H1 (cell line): ENCODE results near the gene CASQ2. TPM values are rescaled to one million over a fixed set of nuclear protein-coding genes. Genes with fewer than 3 reads are reported as not detected.

ENCODE experiments used
- CTCF ChIA-PET: fragments of 300-600 bp; sonication (Branson Sonifier 250); formaldehyde crosslinking; loops from one replicate; lab custom pipeline; 2021; ENCODE audit not compliant: partially characterized antibody; lab: Charles Lee
- POLR2A ChIA-PET: fragments of 300-600 bp; sonication (Branson Sonifier 250); formaldehyde crosslinking; loops from one replicate; lab custom pipeline; 2021; ENCODE audit warnings: inconsistent platforms; ENCODE audit not compliant: partially characterized antibody; lab: Charles Lee
- DNase-seq, 2 experiments: peaks; one replicate each; pipeline versions ENCODE4 v3.0.0 to v3.0.0-alpha.2; 2010 to 2022; ENCODE audit warnings: low spot score in 2 of 2, low read depth in 1 of 2, mixed read lengths in 1 of 2
- FAIRE-seq: peaks from 2 replicates; lab custom pipeline; 2011; peaks lifted over from hg19 to GRCh38; lab: Jason Lieb, UNC
- H2AFZ ChIP-seq: 2 replicates; pipeline ENCODE4 v1.8.1; 2012; ENCODE audit warnings: low read length, inconsistent platforms
- H2AK5ac ChIP-seq: 2 replicates; pipeline ENCODE4 v1.6.1; 2013; ENCODE audit warnings: low read depth, low read length
- H2BK120ac ChIP-seq: replicated peaks from 2 replicates; pipeline ENCODE3; 2013; ENCODE audit warnings: low read depth, low read length, inconsistent platforms
- H2BK12ac ChIP-seq: 2 replicates; pipeline ENCODE4 v1.6.1; 2013; ENCODE audit warnings: low read depth, low read length
- H2BK15ac ChIP-seq: 2 replicates; pipeline ENCODE4 v1.6.1; 2013; ENCODE audit warnings: low read length
- H2BK20ac ChIP-seq: 2 replicates; pipeline ENCODE4 v1.6.1; 2013; ENCODE audit warnings: low read length
- H2BK5ac ChIP-seq: 2 replicates; pipeline ENCODE4 v1.6.1; 2013; ENCODE audit warnings: low read depth, low read length
- H3K14ac ChIP-seq: 2 replicates; pipeline ENCODE4 v1.6.1; 2013; ENCODE audit warnings: inconsistent platforms; ENCODE audit not compliant: insufficient read length
- H3K18ac ChIP-seq: 2 replicates; pipeline ENCODE4 v1.6.1; 2013; ENCODE audit warnings: low read length; ENCODE audit errors: extremely low read depth
- H3K23ac ChIP-seq: 2 replicates; pipeline ENCODE4 v1.6.1; 2013; ENCODE audit warnings: inconsistent platforms; ENCODE audit not compliant: insufficient read length
- H3K23me2 ChIP-seq: 2 replicates; pipeline ENCODE4 v1.6.1; 2013; ENCODE audit warnings: low read depth, low read length
- H3K27ac ChIP-seq: 2 replicates; pipeline ENCODE4 v1.6.1; 2011; ENCODE audit warnings: low read depth, low read length, inconsistent platforms
- H3K27me3 ChIP-seq, 4 experiments: replicated peaks in 1 of 4; 1 replicate in 1 of 4; 2 replicates in 3 of 4; pipeline versions ENCODE4 v1.6.1 to v1.8.1; 2011 to 2013; ENCODE audit warnings: low read length in 3 of 4, mild to moderate bottlenecking in 3 of 4, inconsistent platforms in 2 of 4, mixed read lengths in 2 of 4, moderate library complexity in 1 of 4; ENCODE audit not compliant: control insufficient read depth in 3 of 4, insufficient read depth in 3 of 4; ENCODE audit errors: extremely low read depth in 1 of 4
- H3K36me3 ChIP-seq, 4 experiments: 2 replicates each; pipeline versions ENCODE4 v1.6.1 to v1.8.1; 2011 to 2013; ENCODE audit warnings: mild to moderate bottlenecking in 4 of 4, low read length in 3 of 4, moderate library complexity in 2 of 4, control low read depth in 1 of 4, inconsistent platforms in 1 of 4; ENCODE audit not compliant: insufficient read depth in 4 of 4, control insufficient read depth in 2 of 4
- H3K4ac ChIP-seq: replicated peaks from 2 replicates; pipeline ENCODE3; 2013; ENCODE audit warnings: low read length, low read depth, mixed read lengths, inconsistent platforms; ENCODE audit not compliant: insufficient read length
- H3K4me1 ChIP-seq, 4 experiments: replicated peaks in 1 of 4; 1 replicate in 1 of 4; 2 replicates in 3 of 4; pipeline versions ENCODE4 v1.6.1 to v1.8.1; 2011 to 2013; ENCODE audit warnings: low read length in 3 of 4, inconsistent platforms in 2 of 4, mixed read lengths in 1 of 4; ENCODE audit not compliant: insufficient read depth in 4 of 4, control insufficient read depth in 3 of 4
- H3K4me2 ChIP-seq, 2 experiments: 2 replicates each; pipeline versions ENCODE4 v1.6.1 to v1.8.1; 2011 to 2013; ENCODE audit warnings: low read depth in 2 of 2, low read length in 2 of 2, control low read depth in 1 of 2, inconsistent platforms in 1 of 2, mild to moderate bottlenecking in 1 of 2; ENCODE audit not compliant: insufficient read depth in 1 of 2
- H3K4me3 ChIP-seq, 4 experiments: fragments of 200-600, 300-600 bp in 1 of 4; sonication (generic), shearing (Covaris generic), sonication (Bioruptor Twin) in 1 of 4; 2 replicates each; pipeline versions ENCODE4 v1.5.1 to v1.8.1; 2011 to 2016; ENCODE audit warnings: low read length in 4 of 4, low read depth in 3 of 4, control low read depth in 2 of 4, inconsistent platforms in 2 of 4, mild to moderate bottlenecking in 2 of 4, mixed read lengths in 1 of 4, moderate library complexity in 1 of 4; ENCODE audit not compliant: insufficient read depth in 2 of 4; ENCODE audit errors: extremely low read depth in 1 of 4
- H3K56ac ChIP-seq: replicated peaks from 2 replicates; pipeline ENCODE3; 2013; ENCODE audit warnings: low read depth, mild to moderate bottlenecking, mixed read lengths, low read length, inconsistent platforms; ENCODE audit not compliant: insufficient read length
- H3K79me1 ChIP-seq: 2 replicates; pipeline ENCODE4 v1.6.1; 2013; ENCODE audit warnings: low read depth, low read length, control low read depth
- H3K79me2 ChIP-seq, 2 experiments: 2 replicates each; pipeline versions ENCODE4 v1.6.1 to v1.8.1; 2012 to 2013; ENCODE audit warnings: low read length in 2 of 2, mild to moderate bottlenecking in 2 of 2, inconsistent platforms in 1 of 2; ENCODE audit not compliant: insufficient read depth in 2 of 2, control insufficient read depth in 1 of 2
- H3K9ac ChIP-seq, 4 experiments: replicated peaks in 1 of 4; 1 replicate in 1 of 4; 2 replicates in 3 of 4; pipeline versions ENCODE4 v1.6.1 to v1.8.1; 2011 to 2013; ENCODE audit warnings: low read depth in 3 of 4, low read length in 3 of 4, control low read depth in 2 of 4, mild to moderate bottlenecking in 2 of 4, moderate library complexity in 2 of 4, inconsistent platforms in 1 of 4; ENCODE audit errors: extremely low read depth in 1 of 4
- H3K9me3 ChIP-seq, 2 experiments: 2 replicates each; pipeline versions ENCODE4 v1.6.1 to v1.8.1; 2012 to 2013; ENCODE audit warnings: mild to moderate bottlenecking in 2 of 2, moderate library complexity in 2 of 2, control low read depth in 1 of 2, inconsistent platforms in 1 of 2, low read depth in 1 of 2, low read length in 1 of 2, mixed read lengths in 1 of 2; ENCODE audit not compliant: insufficient read depth in 2 of 2
- H4K20me1 ChIP-seq, 2 experiments: replicated peaks in 1 of 2; 2 replicates each; pipeline versions ENCODE3 to v1.8.1; 2011 to 2013; ENCODE audit warnings: inconsistent platforms in 2 of 2, low read length in 2 of 2, mild to moderate bottlenecking in 1 of 2; ENCODE audit not compliant: insufficient read depth in 2 of 2, control insufficient read depth in 1 of 2
- H4K5ac ChIP-seq: 2 replicates; pipeline ENCODE4 v1.6.1; 2013; ENCODE audit warnings: low read length, low read depth, mixed read lengths, inconsistent platforms; ENCODE audit not compliant: insufficient read length
- H4K8ac ChIP-seq: 2 replicates; pipeline ENCODE4 v1.8.0; 2013; ENCODE audit warnings: mild to moderate bottlenecking, moderate library complexity, low read length, inconsistent platforms; ENCODE audit not compliant: insufficient read depth; ENCODE audit errors: extremely low read depth
- H4K91ac ChIP-seq: replicated peaks from 2 replicates; pipeline ENCODE3; 2013; ENCODE audit warnings: low read length, mixed read lengths, inconsistent platforms; ENCODE audit not compliant: insufficient read length
- ASH2L ChIP-seq: fragments of 200-600, 300-600 bp; sonication (generic); IDR thresholded peaks from one replicate; pipeline ENCODE4 v1.7.1; 2017; ENCODE audit warnings: low read length
- BRCA1 ChIP-seq: IDR thresholded peaks from 2 replicates; pipeline ENCODE4 v1.6.1; 2012; ENCODE audit warnings: low read depth, low read length, improper control_type of control experiment
- EP300 ChIP-seq, 2 experiments: IDR thresholded peaks; 1 replicate in 1 of 2; 2 replicates in 1 of 2; pipeline ENCODE4 v1.6.1; 2011 to 2012; ENCODE audit warnings: low read depth in 2 of 2, low read length in 2 of 2, mild to moderate bottlenecking in 2 of 2, borderline replicate concordance in 1 of 2, inconsistent platforms in 1 of 2, moderate library complexity in 1 of 2
- FOSL1 ChIP-seq: IDR thresholded peaks from 2 replicates; pipeline ENCODE4 v1.6.1; 2011; ENCODE audit warnings: mild to moderate bottlenecking, low read depth, low read length, moderate library complexity; ENCODE audit not compliant: insufficient read depth
- JUND ChIP-seq: IDR thresholded peaks from 2 replicates; pipeline ENCODE4 v1.6.1; 2011; ENCODE audit warnings: mild to moderate bottlenecking, improper control_type of control experiment, low read length
- KDM5A ChIP-seq: fragments of 200-600 bp; IDR thresholded peaks from 2 replicates; pipeline ENCODE4 v1.7.1; 2012; ENCODE audit warnings: mild to moderate bottlenecking, low read length, inconsistent platforms, mixed read lengths
- NANOG ChIP-seq: IDR thresholded peaks from 2 replicates; pipeline ENCODE4 v1.6.1; 2011; ENCODE audit warnings: low read length, low read depth, mild to moderate bottlenecking, inconsistent platforms; ENCODE audit not compliant: insufficient read depth, poor library complexity, severe bottlenecking
- SP2 ChIP-seq: IDR thresholded peaks from 2 replicates; pipeline ENCODE4 v1.6.1; 2012; ENCODE audit warnings: mild to moderate bottlenecking, low read length, inconsistent platforms
- SUZ12 ChIP-seq: fragments of 200-600 bp; sonication (generic); IDR thresholded peaks from 2 replicates; pipeline ENCODE4 v1.6.1; 2012; ENCODE audit warnings: mild to moderate bottlenecking, inconsistent platforms, low read length, moderate library complexity, mixed read lengths
- TBP ChIP-seq: IDR thresholded peaks from 2 replicates; pipeline ENCODE4 v1.6.1; 2011; ENCODE audit warnings: low read depth, low read length, improper control_type of control experiment
- TEAD4 ChIP-seq: IDR thresholded peaks from 2 replicates; pipeline ENCODE4 v1.6.1; 2012; ENCODE audit warnings: low read depth, low read length, inconsistent platforms, mixed read lengths
- ZNF274 ChIP-seq: IDR thresholded peaks from 2 replicates; pipeline ENCODE4 v1.7.0; 2012; ENCODE audit warnings: low read length, borderline replicate concordance; ENCODE audit errors: extremely low read depth
- WGBS, 2 experiments: shearing (Covaris generic) in 1 of 2; methylation state at CpG; one replicate each; pipeline versions ENCODE4 v1.1.6 to v1.1.7; 2013 to 2015; ENCODE audit warnings: low lambda C conversion rate in 2 of 2, mixed read lengths in 2 of 2, inconsistent platforms in 1 of 2, low coverage in 1 of 2, missing lambda C conversion rate in 1 of 2; ENCODE audit not compliant: insufficient replicate concordance in 2 of 2, insufficient coverage in 1 of 2, insufficient read length in 1 of 2; ENCODE audit errors: extremely low coverage in 1 of 2, missing lambda C conversion rate in 1 of 2; 5-methylcytosine and 5-hydroxymethylcytosine counted together
- polyA plus RNA-seq, 7 experiments: library from polyadenylated mRNA; depleted of rRNA in 3 of 7; stranded (reverse) in 5 of 7; unstranded in 2 of 7; fragments of >200 nt in 5 of 7; fragments of 200-250 nt in 2 of 7; gene quantifications; 1 replicate in 5 of 7; 2 replicates in 1 of 7; 4 replicates in 1 of 7; pipeline versions ENCODE4 v1.2.1 to v1.2.3, GENCODE V29; 2011 to 2013; ENCODE audit warnings: missing spikeins in 2 of 7, mixed read lengths in 2 of 7
- total RNA-seq: library from RNA; stranded (reverse); fragmentation: NEBNext Ultra II Directional; extraction: Animal tissue kit (Norgen Biotek cat#: 25700); gene quantifications from 2 replicates; pipeline ENCODE4 v1.2.1, GENCODE V29; 2021
- TF ChIP-seq, protein P1 (sequence below): IDR thresholded peaks from 2 replicates; pipeline ENCODE4 v1.6.1; 2012; ENCODE audit warnings: low read length, inconsistent platforms

CASQ2 gene
- total and polyA plus RNA-seq, 2 of the 8 experiments (the other 6 are each of a cell fraction or from before 2014, with no cell fraction given) = not detected

DNA sequence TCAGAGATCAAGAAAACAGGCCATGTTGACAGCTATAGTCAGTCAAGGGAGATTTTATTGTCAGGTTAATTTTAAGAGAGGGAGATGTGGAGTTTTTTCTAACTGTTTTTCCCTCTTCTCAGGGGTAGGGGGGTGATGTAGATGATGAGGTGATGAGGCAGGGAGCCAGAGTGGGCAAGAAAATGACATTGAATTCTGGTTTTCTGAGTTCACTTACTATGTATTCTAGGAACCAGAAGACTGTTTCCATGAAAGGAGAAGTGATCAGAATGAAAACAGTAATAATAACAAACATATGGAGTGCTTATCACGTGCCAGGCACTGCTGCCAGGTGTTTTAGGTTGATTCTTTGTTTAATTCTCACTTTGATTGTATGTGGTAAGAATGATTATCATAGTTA lies 40.2 kb downstream of the CASQ2 start:
- no peak overlapping the region for H4K91ac ChIP-seq
- H3K14ac ChIP-seq = no peak overlapping the region
- H4K20me1 ChIP-seq = no peaks in the 10 kb centered on the region
- H2AK5ac ChIP-seq = no peak overlapping the region
- no peaks in the 10 kb centered on the region for H3K79me1 ChIP-seq
- ChIA-PET POLR2A (no interaction called here), CTCF (interaction anchor here (1.1 to 1.7 kb wide), 6 partner anchors 9 to 36 kb away, joined by 3 to 6 read pairs (median 3); no protein-coding TSS in a partner anchor)
- no peaks in the 10 kb centered on the region for H3K79me2 ChIP-seq
- H2AFZ ChIP-seq = no peak overlapping the region; the same call in 1 of the 2 replicates
- H3K36me3 ChIP-seq = no peaks in the 10 kb centered on the region
- H2BK15ac ChIP-seq = no peak overlapping the region
- H2BK120ac ChIP-seq = no peak overlapping the region
- H2BK20ac ChIP-seq = no peak overlapping the region
- H3K23ac ChIP-seq = no peak overlapping the region
- no peak overlapping the region for H3K4me3 ChIP-seq
- no peaks in the 10 kb centered on the region for H3K4me1 ChIP-seq
- H3K4me2 ChIP-seq = no peak overlapping the region
- H3K27ac ChIP-seq = no peak overlapping the region
- H3K9ac ChIP-seq = no peak overlapping the region
- WGBS, 2 experiments = 73% methylated on average over 1 of the region's 1 CpG; no CpG with 5 or more reads in 1 of the 2 experiments
- no peak overlapping the region for H4K8ac ChIP-seq
- H2BK12ac ChIP-seq = no peak overlapping the region
- no peaks in the 10 kb centered on the region for H3K27me3 ChIP-seq
- H4K5ac ChIP-seq = no peak overlapping the region
- no peak overlapping the region for H3K56ac ChIP-seq
- no peak overlapping the region for H2BK5ac ChIP-seq
- FAIRE-seq (no peak), DNase-seq (no peak)
- H3K9me3 ChIP-seq = no peaks in the 10 kb centered on the region
- no peak overlapping the region for H3K18ac ChIP-seq
- H3K23me2 ChIP-seq = no peaks in the 10 kb centered on the region
- H3K4ac ChIP-seq = no peak overlapping the region
- TF ChIP-seq NANOG = no peak
- TF ChIP-seq SUZ12 = no peak
- TF ChIP-seq, protein P1, sequence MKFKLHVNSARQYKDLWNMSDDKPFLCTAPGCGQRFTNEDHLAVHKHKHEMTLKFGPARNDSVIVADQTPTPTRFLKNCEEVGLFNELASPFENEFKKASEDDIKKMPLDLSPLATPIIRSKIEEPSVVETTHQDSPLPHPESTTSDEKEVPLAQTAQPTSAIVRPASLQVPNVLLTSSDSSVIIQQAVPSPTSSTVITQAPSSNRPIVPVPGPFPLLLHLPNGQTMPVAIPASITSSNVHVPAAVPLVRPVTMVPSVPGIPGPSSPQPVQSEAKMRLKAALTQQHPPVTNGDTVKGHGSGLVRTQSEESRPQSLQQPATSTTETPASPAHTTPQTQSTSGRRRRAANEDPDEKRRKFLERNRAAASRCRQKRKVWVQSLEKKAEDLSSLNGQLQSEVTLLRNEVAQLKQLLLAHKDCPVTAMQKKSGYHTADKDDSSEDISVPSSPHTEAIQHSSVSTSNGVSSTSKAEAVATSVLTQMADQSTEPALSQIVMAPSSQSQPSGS = no peak
- TF ChIP-seq FOSL1 = no peak
- TF ChIP-seq JUND = no peak
- TF ChIP-seq BRCA1 = no peak
- TF ChIP-seq ZNF274 = no peak
- TF ChIP-seq ASH2L = no peak
- no peak for TF ChIP-seq EP300 (IDR thresholded peaks at IDR 0.05; ENCODE audit: borderline replicate concordance in 1 of 2, low read depth in 2 of 2, low read length in 2 of 2)
- no peak for TF ChIP-seq TBP
- no peak for TF ChIP-seq KDM5A
- TF ChIP-seq TEAD4 = no peak
- TF ChIP-seq SP2 = no peak
